ENCODE measurements around the gene RUFY3.

The RUFY3 gene

GRCh38 chr4:70841951-70842350 lies 120.2 kb downstream of the RUFY3 start:
- no peak for DNase-seq (ENCODE audit: low read depth)
- no peak for TF ChIP-seq CTCF (IDR thresholded peaks at IDR 0.05; ENCODE audit: low read depth, low read length, missing control alignments)
- H3K4me3 ChIP-seq (ENCODE audit: low read depth, low read length), result no peak overlapping the region
- in situ Hi-C loops (cut with HindIII; ENCODE audit: low sequenced_read_pairs), result loop anchor here (25.0 kb wide), 1 partner anchor 145 kb away; the partner anchor contains the start of gene DCK

GRCh38 chr4:70842761-70843435 lies 121.1 kb downstream of the RUFY3 start:
- H3K4me3 ChIP-seq (ENCODE audit: low read depth, low read length), result no peak overlapping the region
- no peak for DNase-seq (ENCODE audit: low read depth)
- in situ Hi-C loops (cut with HindIII; ENCODE audit: low sequenced_read_pairs), result loop anchor here (25.0 kb wide), 1 partner anchor 144 kb away; the partner anchor contains the start of gene DCK
- no peak for TF ChIP-seq CTCF (IDR thresholded peaks at IDR 0.05; ENCODE audit: low read depth, low read length, missing control alignments)

GRCh38 chr4:70844180-70844579 lies 122.4 kb downstream of the RUFY3 start:
- TF ChIP-seq CTCF (IDR thresholded peaks at IDR 0.05; ENCODE audit: low read depth, low read length, missing control alignments), result no peak
- in situ Hi-C loops (cut with HindIII; ENCODE audit: low sequenced_read_pairs), result loop anchor here (25.0 kb wide), 1 partner anchor 143 kb away; the partner anchor contains the start of gene DCK
- no peak for DNase-seq (ENCODE audit: low read depth)
- H3K4me3 ChIP-seq (ENCODE audit: low read depth, low read length), result no peak overlapping the region

- TF ChIP-seq CTCF (IDR thresholded peaks at IDR 0.05; ENCODE audit: low read depth, low read length, missing control alignments), result no peak
- H3K4me3 ChIP-seq (ENCODE audit: low read depth, low read length), result no peak overlapping the region
- no peak for DNase-seq (ENCODE audit: low read depth)
- in situ Hi-C loops (cut with HindIII; ENCODE audit: low sequenced_read_pairs), result loop anchor here (25.0 kb wide), 1 partner anchor 138 kb away; the partner anchor contains the start of gene DCK
These were observed 127.5 kb downstream of the RUFY3 start for GRCh38 chr4:70849291-70849690.

GRCh38 chr4:70855464-70855863 lies 133.7 kb downstream of the RUFY3 start:
- in situ Hi-C loops (cut with HindIII; ENCODE audit: low sequenced_read_pairs), result no loop called here
- no peak for DNase-seq (ENCODE audit: low read depth)
- no peak overlapping the region for H3K4me3 ChIP-seq (ENCODE audit: low read depth, low read length)

More at GRCh38 chr4:70855464-70855863, 133.7 kb downstream of the RUFY3 start:
- no peak for TF ChIP-seq CTCF (IDR thresholded peaks at IDR 0.05; ENCODE audit: low read depth, low read length, missing control alignments)
